Glomerular visceral epithelial cell (primary cell): ENCODE data around the gene DDIT4.
A peak's percentile ranks its signal among the peaks of the same experiment; 100 is the strongest.

Experiments used
- DNase-seq: peaks from one replicate; pipeline ENCODE4 v3.0.0-alpha.2; 2016; ENCODE audit errors: extremely low spot score

Gene DDIT4

DNA sequence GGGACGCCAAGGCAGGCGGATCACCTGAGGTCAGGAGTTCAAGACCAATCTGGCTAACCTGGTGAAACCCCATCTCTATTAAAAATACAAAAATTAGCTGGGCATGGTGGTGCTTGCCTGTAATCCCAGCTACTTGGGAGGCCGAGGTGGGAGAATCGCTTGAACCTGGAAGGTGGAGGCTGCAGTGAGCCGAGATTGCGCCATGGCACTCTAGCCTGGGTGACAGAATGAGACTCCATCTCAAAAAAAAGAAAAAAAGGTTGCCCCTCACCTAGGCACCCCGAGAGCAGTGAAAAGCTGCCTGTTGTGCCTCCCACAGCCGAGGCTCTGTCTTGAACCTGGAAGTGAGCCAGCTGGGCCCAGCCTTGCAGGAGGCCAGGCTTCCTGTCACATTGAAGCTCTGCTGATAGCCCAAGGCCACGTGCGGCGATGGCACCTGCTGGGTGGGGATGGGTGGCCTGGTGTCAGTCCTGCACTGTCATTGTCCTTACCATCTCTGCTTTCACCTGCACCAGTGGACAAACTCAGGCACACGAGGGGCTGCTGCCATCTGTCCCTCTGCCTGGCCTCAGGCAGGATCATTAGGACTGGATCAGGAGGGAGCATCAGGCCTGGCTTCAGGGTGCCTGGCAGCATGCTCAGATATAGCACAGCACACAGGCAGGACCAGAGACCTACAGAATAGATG lies 43.2 kb downstream of the DDIT4 start:
- DNase-seq, result no peak

DNA sequence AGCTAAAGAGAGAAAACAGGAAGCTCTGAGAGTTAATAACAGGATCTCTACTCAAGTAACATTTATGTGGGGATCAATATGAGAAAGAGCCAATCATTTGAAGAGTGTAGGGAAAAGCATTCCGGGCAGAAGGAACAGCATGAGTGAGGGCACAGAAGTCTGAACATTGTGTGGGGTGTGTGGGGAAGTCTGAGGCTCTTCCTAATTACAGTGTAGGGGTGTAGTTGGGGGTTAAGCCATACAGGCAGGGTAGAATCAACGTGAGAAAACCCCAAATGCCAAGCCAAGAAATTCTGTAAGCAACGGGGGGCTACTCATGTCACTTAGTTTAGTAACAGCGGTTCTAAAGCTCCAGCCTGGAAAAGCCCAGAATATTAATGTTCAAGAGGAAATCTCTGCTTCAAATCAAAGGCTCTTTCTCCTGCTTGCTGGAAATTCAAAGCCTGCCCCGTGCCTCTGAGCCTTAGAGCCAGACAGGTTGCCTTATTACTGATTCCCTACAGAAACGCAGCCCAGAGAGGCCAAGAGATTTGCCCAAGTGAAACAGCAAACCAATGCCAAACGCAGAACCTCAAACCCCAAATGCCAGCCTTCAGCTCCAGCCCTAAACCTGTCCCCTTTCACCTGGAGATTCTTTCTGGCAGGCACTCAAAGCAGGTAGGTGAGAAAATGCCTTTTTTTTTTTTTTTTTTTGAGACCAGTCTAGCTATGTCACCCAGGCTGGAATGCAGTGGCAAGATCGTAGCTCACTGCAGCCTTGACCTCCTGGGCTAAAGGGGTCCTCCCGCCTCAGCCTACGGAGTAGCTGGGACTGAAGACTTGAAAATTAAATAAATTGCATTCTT lies 44.9 kb downstream of the DDIT4 start:
- DNase-seq, result no peak

DNA sequence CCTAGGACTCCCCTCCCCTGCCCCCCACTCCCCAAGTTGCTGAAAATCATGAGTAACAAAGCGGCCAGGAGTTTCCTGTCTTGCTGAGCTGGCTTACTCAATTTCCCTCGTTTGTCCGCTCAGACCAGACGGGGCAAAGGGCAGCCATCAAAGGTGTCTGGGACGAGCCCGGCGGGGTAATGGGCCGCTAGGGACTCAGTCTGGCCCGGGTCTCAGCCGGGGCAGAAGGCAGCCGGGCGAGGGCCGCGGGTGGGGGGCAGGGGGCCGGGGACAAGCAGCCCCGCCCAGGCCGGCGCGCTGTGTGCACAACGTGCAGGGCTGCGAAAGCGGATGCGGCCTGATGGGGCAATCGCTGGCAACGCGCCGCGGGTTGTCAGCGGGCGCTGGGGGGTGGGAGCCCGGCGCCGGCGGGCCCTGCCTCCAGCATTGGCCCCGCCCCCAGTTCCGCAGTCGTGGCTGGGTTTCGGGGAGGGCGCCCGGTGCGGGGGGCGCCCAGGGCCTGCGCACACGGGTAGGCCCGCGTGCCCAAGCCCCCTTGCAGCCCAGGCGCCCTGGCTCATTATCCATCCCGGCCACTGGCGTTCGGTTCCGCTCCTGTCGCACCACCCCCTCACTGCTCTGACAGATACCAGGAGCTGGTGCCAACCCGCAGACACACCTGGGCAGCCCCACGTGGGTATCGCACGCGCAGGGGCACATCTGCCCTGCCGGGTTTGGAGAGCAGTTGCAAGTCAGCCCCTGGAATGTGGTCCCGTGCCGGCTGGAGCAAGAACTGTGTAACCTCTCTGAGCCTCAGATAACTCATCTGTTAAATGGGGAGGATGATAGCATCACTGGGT lies 45.9 kb downstream of the DDIT4 start:
- DNase-seq, result peak; percentile 91

DNA sequence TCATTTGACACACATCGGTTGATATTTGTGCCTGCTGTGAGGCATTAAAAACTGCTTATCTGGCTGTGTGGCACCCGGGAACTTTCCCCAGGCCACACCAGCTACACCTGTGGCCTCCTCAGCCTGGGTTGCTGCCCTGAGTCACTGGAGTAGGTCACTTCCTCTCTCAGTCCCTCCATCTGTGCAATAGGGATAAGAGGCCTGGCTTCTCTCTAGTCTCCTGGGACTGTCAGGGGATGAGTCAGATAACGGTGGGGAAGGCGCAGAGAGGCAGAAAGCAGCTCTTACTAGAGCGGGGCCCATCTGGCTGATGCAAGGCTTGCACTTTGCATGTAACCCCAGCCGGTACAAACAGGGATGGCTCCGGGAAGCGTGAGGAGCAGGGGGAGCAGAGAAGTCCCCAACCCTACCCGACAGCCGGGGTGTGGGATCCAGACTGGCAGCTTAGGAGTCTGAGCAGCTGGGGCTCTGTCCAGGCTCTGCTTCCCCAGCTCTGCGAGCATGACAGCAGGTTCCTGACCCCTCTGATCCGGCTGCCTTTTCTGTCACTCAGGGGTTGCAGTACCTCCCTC lies 47.0 kb downstream of the DDIT4 start:
- peak; percentile 96 for DNase-seq

DNA sequence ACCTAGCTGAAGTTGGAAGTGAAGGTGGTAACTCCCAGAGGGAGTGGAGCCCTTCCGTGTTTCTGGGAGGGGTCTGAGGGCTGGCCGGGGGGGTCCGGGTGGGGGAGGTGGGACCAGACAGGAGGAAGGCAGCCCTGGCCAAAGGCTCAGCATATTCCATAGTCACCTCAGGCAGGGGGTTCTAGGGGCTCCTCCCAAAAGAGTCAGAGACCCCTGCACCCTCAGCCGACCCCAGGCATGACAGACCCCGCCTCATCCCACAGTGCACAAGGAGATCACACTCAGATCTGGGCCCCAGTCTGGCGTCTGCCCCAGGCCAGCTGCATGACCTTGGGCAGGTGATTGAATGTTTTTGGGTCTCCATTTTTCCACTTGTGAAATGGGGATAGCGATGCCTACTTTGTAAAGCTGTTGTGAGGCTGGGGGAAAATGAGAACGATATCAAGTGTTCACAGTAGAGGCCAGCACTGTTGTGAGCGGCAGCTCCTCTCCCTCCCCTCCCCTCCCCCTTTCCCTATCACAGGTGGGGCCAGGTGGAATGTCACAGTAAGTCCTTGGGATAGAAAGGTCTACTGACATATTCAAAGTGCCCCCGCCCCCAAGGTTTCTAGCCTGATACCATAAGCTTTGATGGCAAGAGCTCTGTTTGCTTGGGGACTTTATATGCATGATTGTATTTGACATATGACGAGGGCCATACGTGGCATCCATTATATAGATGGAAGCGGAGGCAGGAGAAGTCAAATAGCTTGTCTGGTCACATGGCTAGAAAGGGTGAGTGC lies 47.7 kb downstream of the DDIT4 start:
- no peak for DNase-seq

DNA sequence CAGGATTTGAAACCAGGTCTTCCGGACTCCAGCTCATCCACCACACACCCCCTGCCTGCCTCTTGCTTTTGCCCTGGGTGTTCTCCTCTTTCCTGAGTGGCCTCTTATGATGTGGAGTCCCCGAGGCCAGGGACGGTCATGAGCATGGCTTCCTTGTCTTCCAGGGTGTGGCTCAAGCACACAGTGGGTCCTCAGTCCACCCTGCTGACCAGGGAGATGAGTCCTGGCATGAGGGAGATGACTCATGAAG lies 48.2 kb downstream of the DDIT4 start:
- no peak for DNase-seq

DNA sequence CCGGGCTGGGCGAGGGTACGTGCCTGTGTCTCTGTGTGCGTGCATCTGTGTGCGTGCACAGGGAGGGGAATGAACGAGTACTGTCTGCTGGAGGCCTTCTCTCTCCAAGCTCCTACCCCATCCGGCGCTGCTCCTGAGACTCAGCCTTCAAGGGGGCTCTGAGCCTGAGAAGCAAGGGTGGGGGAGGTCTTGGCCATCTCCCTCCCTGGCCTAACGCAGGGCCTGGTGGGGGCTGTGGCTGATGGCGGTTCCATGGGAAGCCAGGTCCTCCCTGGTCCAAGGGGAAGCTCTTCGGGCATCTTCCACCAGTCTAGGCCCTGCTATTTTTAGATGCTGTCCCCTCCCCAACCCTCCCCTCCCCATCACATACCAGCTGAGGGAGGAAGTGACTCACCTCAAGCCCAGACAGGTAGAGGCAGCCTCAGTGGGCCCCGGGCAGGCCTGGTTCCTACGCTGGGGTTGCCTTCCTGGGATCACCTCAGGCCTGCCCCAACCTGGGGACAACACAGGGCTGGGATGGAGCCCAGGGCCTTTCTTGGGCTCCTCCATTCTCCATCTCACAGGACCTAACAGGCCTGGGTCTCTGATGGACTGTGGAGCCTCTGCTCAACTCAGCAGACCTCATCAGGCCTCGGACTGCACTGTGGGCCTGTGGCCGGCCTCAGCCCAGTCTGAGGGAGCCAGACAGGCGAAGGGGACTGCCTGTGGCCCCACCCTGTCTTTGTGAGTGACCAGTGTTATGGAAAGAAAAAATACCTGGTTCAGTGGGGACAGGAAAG lies 48.7 kb downstream of the DDIT4 start:
- no peak for DNase-seq

DNA sequence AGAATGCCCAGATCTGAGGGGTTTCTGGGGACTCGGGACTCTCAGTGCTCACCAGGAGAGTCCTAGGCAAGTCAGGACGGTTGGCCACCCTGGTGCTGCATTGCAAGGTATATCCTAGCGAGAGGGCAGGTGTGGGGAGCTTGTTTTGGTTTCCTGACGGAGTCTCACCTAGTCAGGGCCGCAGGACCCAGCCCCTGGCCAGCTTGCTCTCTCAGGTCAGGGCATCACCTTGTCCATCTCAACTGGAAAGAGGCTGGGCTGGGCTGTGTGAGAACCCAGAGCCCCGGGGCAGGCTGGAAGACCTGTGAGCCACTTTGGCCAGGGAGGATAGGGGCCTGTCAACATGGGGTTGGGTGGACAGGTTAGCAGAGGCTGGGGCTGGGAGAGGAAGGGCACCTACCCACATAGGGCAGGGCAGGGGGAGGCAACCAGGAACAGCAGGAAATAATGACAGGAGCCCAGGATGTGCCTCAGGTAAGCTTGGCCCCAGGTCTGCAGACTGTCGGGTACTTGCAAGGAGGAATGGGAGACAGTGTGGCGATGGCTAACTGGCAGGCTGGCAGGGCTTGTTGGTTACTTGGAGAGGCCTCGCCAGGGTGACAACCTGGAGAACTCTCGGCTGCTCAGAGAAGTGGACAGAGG lies 49.5 kb downstream of the DDIT4 start:
- no peak for DNase-seq

DNA sequence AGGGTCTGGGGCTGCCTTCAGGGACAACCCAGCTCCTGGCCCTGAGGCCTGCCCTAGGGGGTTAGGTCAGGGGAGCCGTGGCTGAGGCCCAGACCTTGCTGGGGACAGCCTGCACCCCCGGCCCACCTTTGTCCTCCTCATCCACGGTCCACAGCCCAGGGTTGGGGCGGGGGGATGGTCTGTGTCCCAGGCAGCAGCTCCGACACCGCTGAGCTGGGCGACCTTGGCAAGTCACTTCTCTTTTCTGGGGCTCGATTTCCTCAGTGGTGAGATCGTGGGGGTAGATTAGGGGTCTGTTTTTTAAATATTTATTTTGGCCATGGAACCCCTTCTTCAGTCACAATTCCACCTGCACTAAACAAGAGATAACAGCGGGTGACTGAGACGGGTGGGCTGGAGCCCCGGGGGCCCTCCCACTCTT lies 50.1 kb downstream of the DDIT4 start:
- DNase-seq, result no peak
